NCI-H187 treated with DMSO at 0.1 percent for 48 hours (cell line): ENCODE measurements around the gene SAA4.
"Not testable (repeated sequence)": the region's sequence is repeated elsewhere in the genome, so short reads cannot be mapped to it uniquely, and the experiment has no call there.

Experiments used
- DNase-seq: peaks from one replicate; lab custom pipeline; 2025; lab: John Stamatoyannopoulos, UW

The SAA4 gene

DNA sequence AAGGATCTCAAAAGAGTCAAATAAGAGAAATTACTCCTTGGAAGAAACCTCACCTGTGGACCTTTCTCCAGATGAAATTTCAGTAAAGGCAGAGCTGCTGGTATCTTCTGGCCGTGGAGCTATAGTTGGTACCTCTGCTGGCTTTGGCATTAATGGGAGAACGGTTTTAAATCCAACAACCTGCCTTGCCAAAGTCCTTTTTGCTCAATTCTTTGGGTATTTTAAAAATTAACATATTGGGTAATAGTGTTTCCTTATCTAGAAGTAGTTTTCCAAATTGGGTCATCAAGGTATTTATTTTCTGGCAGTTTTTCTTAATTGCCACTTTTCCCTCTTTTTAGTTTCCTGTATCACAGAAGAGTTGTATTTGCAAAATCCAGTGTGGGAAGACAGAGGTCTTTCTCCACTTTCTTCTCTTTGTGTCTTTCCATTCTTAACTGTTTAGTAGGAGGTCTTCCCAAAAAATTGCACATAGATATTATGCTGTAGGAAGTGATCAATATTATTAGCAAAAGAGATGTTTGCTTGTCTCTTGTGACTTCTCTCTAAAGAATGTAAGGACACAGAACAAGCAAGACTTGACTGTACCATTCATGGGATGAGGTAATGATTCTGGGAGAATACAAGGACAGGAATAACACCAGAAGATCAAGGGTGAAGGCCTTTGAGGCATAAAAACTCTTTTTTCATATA is at the start of gene SAA4:
TSS of gene SAA4 (minus strand) at position 139 of the 693 bp plus-strand sequence. CDS start 876 bp downstream, outside the sequence.
- DNase-seq: no peak

GRCh38 chr11:18285841-18286240 is 49.2 kb upstream of the SAA4 start:
- no peak for DNase-seq

DNA sequence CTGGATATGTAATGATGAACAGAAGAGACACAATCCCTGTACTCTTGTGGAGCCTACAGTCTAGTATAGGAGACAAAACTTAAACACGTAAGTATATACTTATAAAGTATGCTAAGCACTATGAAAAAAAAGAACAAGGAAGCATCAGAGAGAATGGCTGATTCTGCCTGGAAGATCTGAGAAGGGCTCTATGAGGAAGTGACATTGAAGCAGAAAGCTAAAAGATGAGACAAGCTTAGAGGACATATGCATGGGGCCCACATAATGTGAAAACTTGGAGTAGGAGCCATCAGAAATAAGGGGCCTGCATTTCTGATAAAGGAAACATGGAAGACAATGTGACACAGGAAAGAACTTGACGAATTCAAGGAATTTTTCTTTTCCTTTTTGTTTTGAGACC is 46.0 kb upstream of the SAA4 start:
- DNase-seq: no peak

- DNase-seq: no peak
These were observed 43.9 kb upstream of the SAA4 start for GRCh38 chr11:18280438-18281045.

DNA sequence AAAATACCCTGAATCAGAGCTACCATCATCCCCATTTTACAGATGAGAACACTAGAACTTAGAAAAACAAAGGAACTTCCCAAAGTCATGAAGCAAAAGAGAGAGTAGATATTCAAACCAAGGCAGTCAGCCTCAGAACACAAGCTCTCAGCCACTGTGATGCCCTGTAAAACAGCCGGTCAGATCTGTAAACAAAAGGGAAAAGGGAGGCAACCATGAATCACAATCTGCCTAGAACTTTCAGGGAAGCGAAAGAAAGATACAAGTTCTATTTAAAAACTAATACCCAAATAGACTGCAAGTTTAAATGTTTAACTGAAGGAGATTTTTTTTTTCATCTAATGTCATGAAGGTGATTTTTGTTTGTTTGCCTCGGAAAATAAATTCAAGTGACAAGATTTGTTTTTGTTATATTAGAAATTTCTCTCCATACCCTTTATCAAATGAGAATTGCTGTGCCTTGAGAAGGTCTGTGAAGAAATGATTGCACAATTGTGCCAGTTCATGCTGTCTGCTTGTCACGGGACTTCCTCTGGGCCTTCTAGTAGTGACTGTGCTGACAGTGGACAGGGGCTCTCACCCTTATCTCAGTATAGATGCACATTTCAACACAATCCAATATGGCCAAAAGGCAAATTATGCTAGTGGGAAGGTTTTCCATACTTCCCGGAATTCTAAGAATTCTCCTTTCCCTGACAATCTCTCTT is 41.1 kb upstream of the SAA4 start:
- DNase-seq: no peak

DNA sequence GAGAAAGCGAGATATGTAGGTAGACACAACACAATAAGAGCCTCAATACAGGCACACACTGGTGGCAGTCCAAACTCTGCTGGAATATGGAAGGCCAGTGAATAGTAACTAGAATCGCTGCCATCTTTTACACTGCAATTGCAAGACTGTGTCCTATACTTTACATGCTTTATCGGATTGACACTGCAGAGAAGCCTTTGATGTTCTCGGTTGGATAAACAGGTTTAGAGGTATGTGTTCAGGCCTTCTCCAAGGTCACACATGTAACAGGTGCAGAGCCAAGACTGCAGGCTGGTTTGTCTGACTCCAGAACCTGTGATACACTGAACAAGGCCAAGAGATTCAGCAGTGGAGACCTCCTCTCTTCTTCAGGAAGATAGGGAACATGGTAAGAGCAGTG is 34.6 kb upstream of the SAA4 start:
- no peak for DNase-seq

- DNase-seq: no peak
These were observed 33.5 kb upstream of the SAA4 start for GRCh38 chr11:18270102-18270501.

DNA sequence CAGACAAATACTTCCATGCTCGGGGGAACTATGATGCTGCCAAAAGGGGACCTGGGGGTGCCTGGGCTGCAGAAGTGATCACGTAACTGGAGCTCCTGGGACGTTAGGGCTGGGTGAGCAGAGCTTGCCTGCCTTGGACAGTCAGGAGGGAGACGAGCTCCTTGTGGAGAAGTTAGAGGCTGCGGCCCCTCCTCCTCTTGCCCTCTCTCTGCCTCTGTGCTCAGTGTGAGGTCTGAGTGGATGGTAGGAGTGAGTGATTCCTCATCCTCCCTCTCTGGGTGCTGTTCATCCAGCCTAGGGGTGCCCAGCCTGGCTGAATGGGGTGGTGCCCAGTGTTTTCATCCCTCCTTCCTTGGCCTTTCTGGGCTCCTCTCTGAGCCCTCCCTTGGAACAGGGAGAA is 32.6 kb upstream of the SAA4 start:
- DNase-seq: not testable (repeated sequence)

DNA sequence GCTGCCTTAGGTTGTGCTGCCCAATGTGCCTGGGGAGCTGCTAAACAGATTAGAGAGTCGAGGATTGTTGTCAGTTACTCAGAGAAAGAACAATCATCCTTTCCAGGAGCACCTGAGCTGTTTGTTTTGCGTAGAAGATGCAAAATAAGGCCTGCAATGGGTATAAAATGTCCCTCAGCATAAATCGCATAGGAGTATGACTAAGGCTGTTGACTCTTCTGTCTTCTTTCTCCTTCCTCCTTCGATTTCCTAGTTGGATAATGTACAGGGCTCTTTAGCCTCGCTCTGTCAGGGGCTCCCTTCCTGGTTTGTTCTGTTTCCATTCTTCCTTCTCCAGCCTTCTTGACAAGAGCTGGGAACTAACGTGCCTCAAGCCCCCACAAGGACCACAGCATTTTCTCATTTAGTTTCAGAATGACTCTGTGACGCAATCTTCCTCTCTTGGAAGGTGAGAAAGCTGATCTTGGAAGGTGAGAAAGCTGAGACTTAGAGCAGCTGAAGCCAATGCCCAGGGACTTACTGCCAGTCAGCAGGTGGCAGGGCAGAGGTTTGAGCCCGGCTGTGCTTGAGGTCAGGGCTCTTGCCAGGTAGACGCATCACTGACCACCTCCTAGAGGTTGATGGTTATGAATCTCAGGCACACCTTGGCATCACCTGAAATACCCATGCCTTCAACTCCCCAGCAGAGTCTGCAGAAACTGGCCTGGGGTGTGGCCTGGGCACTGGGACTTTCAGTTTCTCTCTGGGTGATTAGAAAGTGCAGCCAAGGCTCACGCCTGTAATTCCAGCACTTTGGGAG is 30.9 kb upstream of the SAA4 start:
- DNase-seq: not testable (repeated sequence)

DNA sequence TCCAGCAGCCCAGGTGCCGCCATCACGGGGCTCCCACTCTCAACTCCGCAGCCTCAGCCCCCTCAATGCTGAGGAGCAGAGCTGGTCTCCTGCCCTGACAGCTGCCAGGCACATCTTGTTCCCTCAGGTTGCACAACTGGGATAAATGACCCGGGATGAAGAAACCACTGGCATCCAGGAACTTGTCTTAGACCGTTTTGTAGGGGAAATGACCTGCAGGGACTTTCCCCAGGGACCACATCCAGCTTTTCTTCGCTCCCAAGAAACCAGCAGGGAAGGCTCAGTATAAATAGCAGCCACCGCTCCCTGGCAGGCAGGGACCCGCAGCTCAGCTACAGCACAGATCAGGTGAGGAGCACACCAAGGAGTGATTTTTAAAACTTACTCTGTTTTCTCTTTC is 29.3 kb upstream of the SAA4 start, which contains the start of gene SAA1:
TSS of gene SAA1 (plus strand) at position 316 of the 400 bp plus-strand sequence. CDS start 624 bp downstream, outside the sequence.
- no peak for DNase-seq

DNA sequence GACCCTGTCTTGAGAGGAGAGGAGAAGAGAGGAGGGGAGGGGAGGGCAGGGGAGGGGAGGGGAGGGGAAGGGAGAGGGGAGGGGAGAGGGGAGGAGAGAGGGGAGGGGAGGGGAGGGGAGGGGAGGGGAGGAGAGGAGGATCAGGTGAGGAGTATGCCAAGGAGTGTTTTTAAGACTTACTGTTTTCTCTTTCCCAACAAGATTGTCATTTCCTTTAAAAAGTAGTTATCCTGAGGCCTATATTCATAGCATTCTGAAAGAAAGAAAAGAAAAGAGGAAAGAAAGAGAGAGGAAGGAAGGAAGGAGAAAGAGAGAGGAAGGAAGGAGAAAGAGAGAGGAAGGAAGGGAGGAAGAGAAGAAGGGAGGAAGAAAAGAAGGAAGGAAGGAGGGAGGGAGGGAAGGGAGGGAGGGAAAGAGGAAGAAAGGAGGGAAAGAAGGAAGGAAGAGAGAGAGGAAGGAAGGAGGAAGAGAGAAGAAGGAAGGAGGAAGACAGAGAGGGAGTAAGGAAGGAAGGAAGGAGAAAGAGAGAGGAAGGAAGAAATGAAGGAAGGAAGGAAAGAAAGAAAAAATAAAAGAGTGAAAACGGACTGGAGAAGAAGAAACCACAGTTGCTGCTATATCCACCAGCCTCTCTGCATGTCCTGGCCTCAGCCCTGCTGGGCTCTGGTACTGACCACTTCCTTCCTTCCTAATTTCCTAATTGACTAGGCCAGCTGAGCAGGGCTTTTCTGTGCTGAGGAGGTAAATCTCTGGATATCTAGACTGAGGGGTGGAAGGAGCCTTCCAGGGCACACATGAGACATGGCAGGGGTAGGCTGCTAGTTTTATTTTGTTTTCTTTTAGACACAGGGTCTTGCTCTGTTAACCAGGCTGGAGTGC is 28.3 kb upstream of the SAA4 start:
- no peak for DNase-seq

DNA sequence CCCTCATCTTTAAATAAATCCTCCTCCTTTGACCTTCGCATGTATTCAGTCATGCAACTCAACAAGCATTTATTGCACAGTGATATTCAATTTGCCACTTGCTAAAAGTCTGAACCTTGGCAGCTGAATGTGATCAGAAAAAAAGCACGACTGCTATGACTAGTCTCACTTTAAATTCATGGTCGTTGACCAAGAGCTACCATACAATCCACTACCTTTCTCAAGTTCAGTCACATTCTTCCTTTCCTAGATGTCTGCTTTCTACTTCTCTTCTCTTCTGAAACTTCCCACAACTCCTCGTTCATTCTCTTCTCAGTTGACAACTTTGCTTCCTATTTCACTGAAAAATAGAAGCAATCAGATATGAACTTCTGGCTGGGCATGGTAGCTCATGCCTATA is 27.4 kb upstream of the SAA4 start:
- DNase-seq: no peak

DNA sequence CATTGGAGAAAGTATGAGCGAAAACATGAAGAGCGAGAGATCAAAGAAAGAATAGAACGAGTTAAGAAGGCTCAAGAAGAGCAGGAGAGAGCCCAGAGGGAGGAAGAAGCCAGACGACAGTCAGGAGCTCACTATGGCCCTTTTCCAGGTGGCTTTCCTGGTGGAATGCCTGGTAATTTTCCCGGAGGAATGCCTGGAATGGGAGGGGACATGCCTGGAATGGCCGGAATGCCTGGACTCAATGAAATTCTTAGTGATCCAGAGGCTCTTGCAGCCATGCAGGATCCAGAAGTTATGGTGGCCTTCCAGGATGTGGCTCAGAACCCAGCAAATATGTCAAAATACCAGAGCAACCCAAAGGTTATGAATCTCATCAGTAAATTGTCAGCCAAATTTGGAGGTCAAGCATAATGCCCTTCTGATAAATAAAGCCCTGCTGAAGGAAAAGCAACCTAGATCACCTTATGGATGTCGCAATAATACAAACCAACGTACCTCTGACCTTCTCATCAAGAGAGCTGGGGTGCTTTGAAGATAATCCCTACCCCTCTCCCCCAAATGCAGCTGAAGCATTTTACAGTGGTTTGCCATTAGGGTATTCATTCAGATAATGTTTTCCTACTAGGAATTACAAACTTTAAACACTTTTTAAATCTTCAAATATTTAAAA is 26.2 kb upstream of the SAA4 start:
- not testable (repeated sequence) for DNase-seq

DNA sequence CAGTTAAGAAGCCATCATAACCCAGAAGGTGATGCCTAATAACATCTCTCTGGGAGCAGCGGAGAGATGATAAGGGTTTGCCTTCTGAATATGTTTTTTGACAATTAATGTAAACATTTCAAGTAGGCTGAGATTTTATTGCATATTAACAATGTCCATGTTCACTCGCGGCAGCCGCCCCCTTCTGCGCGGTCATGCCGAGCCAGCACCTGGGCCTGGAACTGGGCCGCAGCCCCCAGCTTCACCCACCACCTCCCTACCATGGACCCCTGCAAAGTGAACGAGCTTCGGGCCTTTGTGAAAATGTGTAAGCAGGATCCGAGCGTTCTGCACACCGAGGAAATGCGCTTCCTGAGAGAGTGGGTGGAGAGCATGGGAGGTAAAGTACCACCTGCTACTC is 25.1 kb upstream of the SAA4 start:
- no peak for DNase-seq

DNA sequence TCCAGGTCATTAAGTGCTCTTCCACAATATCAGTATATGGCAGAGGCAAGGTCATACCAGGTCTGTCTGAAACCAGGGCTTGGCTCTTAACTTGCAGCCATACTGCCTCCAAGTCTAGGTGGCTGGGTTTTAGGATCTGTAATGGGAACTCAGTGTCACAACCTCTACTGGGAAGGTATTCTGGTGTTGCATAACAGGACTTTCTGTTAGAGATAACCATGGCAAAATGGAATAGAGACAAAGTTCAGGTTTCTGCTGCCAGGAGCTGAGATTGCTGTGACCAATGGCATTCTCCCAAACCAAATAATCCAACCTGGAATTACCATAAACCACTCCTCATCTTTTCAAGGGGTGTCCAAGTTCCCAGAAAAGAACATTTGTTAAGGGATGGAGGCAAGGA is 22.7 kb upstream of the SAA4 start:
- no peak for DNase-seq

DNA sequence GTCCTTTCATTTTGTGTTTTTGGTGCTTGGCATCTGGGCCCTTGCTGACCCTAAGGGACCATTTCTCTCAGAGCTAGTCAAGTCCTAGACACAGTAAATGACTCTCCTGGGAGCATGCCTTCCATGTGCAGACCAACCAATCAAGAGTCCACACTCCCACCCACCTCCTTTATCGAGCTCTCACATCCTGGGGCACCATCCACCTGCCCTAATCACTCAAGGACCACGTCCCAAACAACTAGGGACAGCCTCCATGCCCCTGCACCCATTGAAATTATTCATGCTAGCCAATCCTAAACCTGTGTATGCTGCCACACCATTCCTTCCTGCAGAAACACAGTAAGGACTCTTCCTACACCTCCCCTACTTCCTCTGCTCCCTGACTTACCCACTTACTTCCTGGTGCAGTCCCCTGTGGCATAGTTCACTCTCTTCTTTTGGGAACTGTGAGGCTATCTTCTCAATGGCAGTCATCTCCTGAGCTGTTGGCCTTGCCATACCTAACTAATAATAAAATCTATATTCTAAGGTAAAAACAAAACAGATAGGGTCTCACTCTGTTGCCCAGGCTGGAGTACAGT is 18.3 kb upstream of the SAA4 start:
- no peak for DNase-seq

GRCh38 chr11:18253778-18254338 is 17.3 kb upstream of the SAA4 start:
- DNase-seq: no peak

DNA sequence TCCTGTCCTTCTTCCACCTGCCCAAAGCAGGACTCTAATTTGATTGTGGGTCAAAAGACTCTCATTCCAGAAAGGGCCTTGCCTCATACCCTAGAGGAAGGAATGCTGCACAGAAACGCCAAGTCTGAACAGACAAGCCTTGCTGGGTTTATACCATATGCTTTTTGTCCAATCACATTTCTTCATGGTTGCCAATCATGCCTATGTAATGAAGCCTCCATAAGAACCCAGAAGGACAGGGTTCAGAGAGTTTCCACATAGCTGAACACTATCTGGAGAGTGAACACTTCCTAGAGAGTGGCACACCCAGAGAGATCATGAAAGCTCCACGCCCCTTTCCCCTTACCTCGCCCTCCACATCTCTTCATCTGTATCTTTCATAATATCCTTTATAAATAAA is 16.6 kb upstream of the SAA4 start:
- no peak for DNase-seq

DNA sequence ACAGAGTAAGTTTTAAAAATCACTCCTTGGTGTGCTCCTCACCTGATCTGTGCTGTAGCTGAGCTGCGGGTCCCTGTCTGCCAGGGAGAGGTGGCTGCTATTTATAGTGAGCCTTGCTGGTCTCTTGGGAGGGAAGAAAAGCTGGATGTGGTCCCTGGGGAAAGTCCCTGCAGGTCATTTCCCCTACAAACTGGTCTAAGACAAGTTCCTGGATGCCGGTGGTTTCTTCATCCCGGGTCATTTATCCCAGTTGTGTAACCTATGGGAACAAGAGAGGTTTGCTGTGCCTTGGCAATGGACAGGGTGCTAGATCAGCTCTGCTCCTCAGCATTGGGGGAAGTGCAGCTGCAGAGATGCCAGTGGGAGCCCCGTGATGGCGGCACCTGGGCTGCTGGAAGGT is 12.0 kb upstream of the SAA4 start, which contains the start of gene SAA2:
TSS of gene SAA2 (minus strand) at position 108 of the 400 bp plus-strand sequence. CDS start 657 bp downstream, outside the sequence.
- no peak for DNase-seq

- DNase-seq: not testable (repeated sequence)
These were observed 10.6 kb upstream of the SAA4 start for GRCh38 chr11:18247191-18247581.
